IPS DF 19.7 (cell line): Measurements from ENCODE around the gene EMC6.

Source experiments
- DNase-seq: peaks from one replicate; pipeline ENCODE4 v3.0.0-alpha.2; 2013; ENCODE audit warnings: low read depth, low spot score

The EMC6 gene

GRCh38 chr17:3656353-3656752, 12.3 kb upstream of the EMC6 start:
- DNase-seq: no peak

GRCh38 chr17:3656755-3657587, 11.6 kb upstream of the EMC6 start:
- DNase-seq: no peak

GRCh38 chr17:3657588-3657869, 11.1 kb upstream of the EMC6 start:
- DNase-seq: no peak

- no peak for DNase-seq
Observed at GRCh38 chr17:3657874-3658783, 10.5 kb upstream of the EMC6 start.

- DNase-seq: no peak
Observed at GRCh38 chr17:3658784-3659449, 9.7 kb upstream of the EMC6 start.

- no peak for DNase-seq
Observed at GRCh38 chr17:3659541-3660111, 9.0 kb upstream of the EMC6 start.

GRCh38 chr17:3660311-3660891, 8.2 kb upstream of the EMC6 start:
- DNase-seq: no peak

- DNase-seq: no peak
Observed at GRCh38 chr17:3663102-3664011, 5.3 kb upstream of the EMC6 start.

GRCh38 chr17:3665834-3666233, 2.8 kb upstream of the EMC6 start:
- DNase-seq: no peak

GRCh38 chr17:3666516-3666915, 2.1 kb upstream of the EMC6 start:
- no peak for DNase-seq

- DNase-seq: no peak
Observed at GRCh38 chr17:3667366-3668278, 990 bp upstream of the EMC6 start.

GRCh38 chr17:3669085-3669347, 404 bp downstream of the EMC6 start:
- no peak for DNase-seq

- DNase-seq: no peak
Observed at GRCh38 chr17:3669548-3669947, 936 bp downstream of the EMC6 start.

GRCh38 chr17:3672571-3672970, 4.0 kb downstream of the EMC6 start:
- no peak for DNase-seq

- DNase-seq: no peak
Observed at GRCh38 chr17:3675886-3676285, 7.3 kb downstream of the EMC6 start.

- no peak for DNase-seq
Observed at GRCh38 chr17:3678095-3678820, 9.6 kb downstream of the EMC6 start.

- DNase-seq: no peak
Observed at GRCh38 chr17:3678821-3679530, 10.4 kb downstream of the EMC6 start.

- no peak for DNase-seq
Observed at GRCh38 chr17:3679531-3680126, 11.0 kb downstream of the EMC6 start.
